Measurements from ENCODE around the gene NR1H3.
"Not testable (repeated sequence)": the region's sequence is repeated elsewhere in the genome, so short reads cannot be mapped to it uniquely, and the experiment has no call there.

NR1H3 gene

GRCh38 chr11:47314992-47315391, 57.2 kb downstream of the NR1H3 start:
- H3K36me3 ChIP-seq (ENCODE audit: control insufficient read depth, insufficient read depth, low read length): peaks cover 11% of the 10 kb centered on the region
- DNase-seq (ENCODE audit: extremely low read depth, insufficient read length): no peak
- no peak for TF ChIP-seq CTCF (IDR thresholded peaks at IDR 0.05; ENCODE audit: insufficient read depth, low read length, poor library complexity, severe bottlenecking)
- no peak overlapping the region for H3K4me3 ChIP-seq (replicated peaks; ENCODE audit: low read depth, low read length)
- no peaks in the 10 kb centered on the region for H3K27me3 ChIP-seq (replicated peaks; ENCODE audit: control insufficient read depth, insufficient read depth, low read length)

GRCh38 chr11:47316501-47316900, 58.7 kb downstream of the NR1H3 start:
- H3K36me3 ChIP-seq (ENCODE audit: control insufficient read depth, insufficient read depth, low read length); H3K4me3 ChIP-seq (replicated peaks; ENCODE audit: low read depth, low read length); H3K27me3 ChIP-seq (replicated peaks; ENCODE audit: control insufficient read depth, insufficient read depth, low read length); DNase-seq (ENCODE audit: extremely low read depth, insufficient read length): not testable (repeated sequence)

- TF ChIP-seq CTCF (IDR thresholded peaks at IDR 0.05; ENCODE audit: insufficient read depth, low read length, poor library complexity, severe bottlenecking): no peak
- H3K36me3 ChIP-seq (ENCODE audit: control insufficient read depth, insufficient read depth, low read length): peaks cover 3% of the 10 kb centered on the region
- H3K27me3 ChIP-seq (replicated peaks; ENCODE audit: control insufficient read depth, insufficient read depth, low read length): no peaks in the 10 kb centered on the region
- H3K4me3 ChIP-seq (replicated peaks; ENCODE audit: low read depth, low read length): no peak overlapping the region
- no peak for DNase-seq (ENCODE audit: extremely low read depth, insufficient read length)
These were observed 59.5 kb downstream of the NR1H3 start for GRCh38 chr11:47317064-47317828.

- no peak for TF ChIP-seq CTCF (IDR thresholded peaks at IDR 0.05; ENCODE audit: insufficient read depth, low read length, poor library complexity, severe bottlenecking)
- Histone ChIP-seq H3K4me3 (replicated peaks; ENCODE audit: low read depth, low read length) (no peak overlapping the region), H3K36me3 (ENCODE audit: control insufficient read depth, insufficient read depth, low read length) (peaks cover 3% of the 10 kb centered on the region), H3K27me3 (replicated peaks; ENCODE audit: control insufficient read depth, insufficient read depth, low read length) (no peaks in the 10 kb centered on the region)
- DNase-seq (ENCODE audit: extremely low read depth, insufficient read length): no peak
These were observed 60.4 kb downstream of the NR1H3 start for GRCh38 chr11:47318166-47318565.

Data from GM06990 (cell line).